ENCODE data around the gene ATXN7L1.
A peak's percentile ranks its signal among the peaks of the same experiment; 100 is the strongest.

Gene ATXN7L1

GRCh38 chr7:105788356-105788755 is 88.0 kb downstream of the ATXN7L1 start:
- no peak for DNase-seq (ENCODE audit: low read depth, low spot score)

GRCh38 chr7:105787793-105788192 is 88.6 kb downstream of the ATXN7L1 start:
- no peak overlapping the region for H3K4me3 ChIP-seq (ENCODE audit: low read depth, low read length)
- no peak for TF ChIP-seq CTCF (IDR thresholded peaks at IDR 0.05; ENCODE audit: low read depth, low read length)
- DNase-seq (ENCODE audit: low read depth, low spot score): no peak
- in situ Hi-C loops (cut with HindIII; ENCODE audit: low sequenced_read_pairs): no loop called here

More at GRCh38 chr7:105788356-105788755, 88.0 kb downstream of the ATXN7L1 start:
- no peak overlapping the region for H3K4me3 ChIP-seq (ENCODE audit: low read depth, low read length)
- no peak for TF ChIP-seq CTCF (IDR thresholded peaks at IDR 0.05; ENCODE audit: low read depth, low read length)
- in situ Hi-C loops (cut with HindIII; ENCODE audit: low sequenced_read_pairs): no loop called here

- H3K4me3 ChIP-seq (ENCODE audit: low read depth, low read length): no peak overlapping the region
- DNase-seq (ENCODE audit: low read depth, low spot score): no peak
- no peak for TF ChIP-seq CTCF (IDR thresholded peaks at IDR 0.05; ENCODE audit: low read depth, low read length)
- in situ Hi-C loops (cut with HindIII; ENCODE audit: low sequenced_read_pairs): no loop called here
These were observed 89.6 kb downstream of the ATXN7L1 start for GRCh38 chr7:105786520-105787470.

- DNase-seq (ENCODE audit: low read depth, low spot score): peak; percentile 91
- no peak for TF ChIP-seq CTCF (IDR thresholded peaks at IDR 0.05; ENCODE audit: low read depth, low read length)
- H3K4me3 ChIP-seq (ENCODE audit: low read depth, low read length): no peak overlapping the region
- in situ Hi-C loops (cut with HindIII; ENCODE audit: low sequenced_read_pairs): no loop called here
These were observed 93.9 kb downstream of the ATXN7L1 start for GRCh38 chr7:105782391-105783042.

GRCh38 chr7:105779856-105780780 is 96.3 kb downstream of the ATXN7L1 start:
- no peak for TF ChIP-seq CTCF (IDR thresholded peaks at IDR 0.05; ENCODE audit: low read depth, low read length)
- in situ Hi-C loops (cut with HindIII; ENCODE audit: low sequenced_read_pairs): no loop called here
- no peak for DNase-seq (ENCODE audit: low read depth, low spot score)
- no peak overlapping the region for H3K4me3 ChIP-seq (ENCODE audit: low read depth, low read length)

- TF ChIP-seq CTCF (IDR thresholded peaks at IDR 0.05; ENCODE audit: low read depth, low read length): no peak
- H3K4me3 ChIP-seq (ENCODE audit: low read depth, low read length): no peak overlapping the region
- DNase-seq (ENCODE audit: low read depth, low spot score): no peak
- in situ Hi-C loops (cut with HindIII; ENCODE audit: low sequenced_read_pairs): no loop called here
These were observed 97.4 kb downstream of the ATXN7L1 start for GRCh38 chr7:105778956-105779355.

Data from astrocyte of the spinal cord (primary cell).